GM23248 (cell line): ENCODE measurements around the gene ALDH1L2. TPM values are rescaled to one million over a fixed set of nuclear protein-coding genes. Genes with fewer than 3 reads are reported as not detected.

Experiments
- DNase-seq: peaks from one replicate; pipeline ENCODE4 v3.0.0-alpha.2; 2015
- H2AFZ ChIP-seq: fragments of 200-600 bp; sonication (generic); 2 replicates; pipeline ENCODE4 v1.6.1; 2016; ENCODE audit warnings: antibody characterized with exemption
- H3F3A ChIP-seq: fragments of 200-600 bp; sonication (generic); 2 replicates; pipeline ENCODE4 v1.6.1; 2016; ENCODE audit warnings: mild to moderate bottlenecking, antibody characterized with exemption, mixed run types; ENCODE audit not compliant: insufficient read depth
- H3K27ac ChIP-seq: fragments of 200-600 bp; sonication (generic); 2 replicates; pipeline ENCODE4 v1.5.1; 2016; ENCODE audit warnings: mild to moderate bottlenecking
- H3K27me3 ChIP-seq: fragments of 200-600 bp; sonication (generic); replicated peaks from 2 replicates; pipeline ENCODE4 v1.6.1; 2016; ENCODE audit warnings: mild to moderate bottlenecking; ENCODE audit not compliant: insufficient read depth
- H3K36me3 ChIP-seq: fragments of 200-600 bp; sonication (generic); 2 replicates; pipeline ENCODE4 v1.6.1; 2016; ENCODE audit warnings: low read depth, mild to moderate bottlenecking
- H3K4me1 ChIP-seq: fragments of 200-600 bp; sonication (generic); 2 replicates; pipeline ENCODE4 v1.6.1; 2016; ENCODE audit warnings: mild to moderate bottlenecking; ENCODE audit not compliant: insufficient read depth
- H3K4me2 ChIP-seq: fragments of 200-600 bp; sonication (generic); one replicate; pipeline ENCODE4 v1.6.1; 2016; ENCODE audit warnings: mild to moderate bottlenecking; ENCODE audit not compliant: unreplicated experiment
- H3K4me3 ChIP-seq: fragments of 200-600 bp; sonication (generic); 2 replicates; pipeline ENCODE4 v1.5.1; 2016; ENCODE audit warnings: mild to moderate bottlenecking
- H3K79me2 ChIP-seq: fragments of 200-600 bp; sonication (generic); 2 replicates; pipeline ENCODE4 v1.6.1; 2016; ENCODE audit warnings: mild to moderate bottlenecking; ENCODE audit not compliant: insufficient read depth
- H3K9ac ChIP-seq: fragments of 200-600 bp; sonication (generic); 2 replicates; pipeline ENCODE4 v1.6.1; 2016; ENCODE audit warnings: mild to moderate bottlenecking
- H3K9me2 ChIP-seq: fragments of 200-600 bp; sonication (generic); 2 replicates; pipeline ENCODE4 v1.6.1; 2016; ENCODE audit warnings: mixed run types, mild to moderate bottlenecking, moderate library complexity; ENCODE audit not compliant: insufficient read depth
- H3K9me3 ChIP-seq: fragments of 200-600 bp; sonication (generic); one replicate; pipeline ENCODE4 v1.6.1; 2017; ENCODE audit warnings: low read depth
- H4K20me1 ChIP-seq: fragments of 200-600 bp; sonication (generic); 2 replicates; pipeline ENCODE4 v1.6.0; 2016; ENCODE audit not compliant: insufficient read depth
- EZH2 ChIP-seq: fragments of 200-600 bp; sonication (generic); IDR thresholded peaks from 2 replicates; pipeline ENCODE4 v1.6.1; 2018; ENCODE audit warnings: antibody characterized with exemption, mild to moderate bottlenecking; ENCODE audit not compliant: insufficient read depth, poor library complexity, severe bottlenecking
- EZH2phosphoT487 ChIP-seq: fragments of 200-600 bp; sonication (generic); IDR thresholded peaks from 2 replicates; pipeline ENCODE4 v1.6.1; 2018; ENCODE audit warnings: antibody characterized with exemption, moderate library complexity, mild to moderate bottlenecking, low read depth; ENCODE audit not compliant: insufficient read depth
- WGBS, 2 experiments: methylation state at CpG; one replicate each; pipeline ENCODE4 v1.1.6; 2015 to 2017; ENCODE audit warnings: low lambda C conversion rate in 2 of 2, low coverage in 1 of 2; ENCODE audit errors: missing lambda C conversion rate in 2 of 2; 5-methylcytosine and 5-hydroxymethylcytosine counted together
- in situ Hi-C: fragments of 300-500 bp; cut with MboI; formaldehyde crosslinking; loops from 2 replicates; pipeline ENCODE4 v1.15.0; 2020
- polyA plus RNA-seq: library from polyadenylated mRNA; unstranded; fragments of >200 nt; fragmentation: Nextera tagmentation; extraction: Ambion mirVana; gene quantifications from 2 replicates; pipeline ENCODE4 v1.2.1, GENCODE V29; 2016
- total RNA-seq: library from RNA; depleted of rRNA; stranded (reverse); fragments of >200 nt; shearing (Covaris generic); gene quantifications from 2 replicates; pipeline ENCODE4 v1.2.3, GENCODE V29; 2014

ALDH1L2 gene
- total and polyA plus RNA-seq, 2 experiments from 2014 or later, result 50.9 to 62.3 TPM

DNA sequence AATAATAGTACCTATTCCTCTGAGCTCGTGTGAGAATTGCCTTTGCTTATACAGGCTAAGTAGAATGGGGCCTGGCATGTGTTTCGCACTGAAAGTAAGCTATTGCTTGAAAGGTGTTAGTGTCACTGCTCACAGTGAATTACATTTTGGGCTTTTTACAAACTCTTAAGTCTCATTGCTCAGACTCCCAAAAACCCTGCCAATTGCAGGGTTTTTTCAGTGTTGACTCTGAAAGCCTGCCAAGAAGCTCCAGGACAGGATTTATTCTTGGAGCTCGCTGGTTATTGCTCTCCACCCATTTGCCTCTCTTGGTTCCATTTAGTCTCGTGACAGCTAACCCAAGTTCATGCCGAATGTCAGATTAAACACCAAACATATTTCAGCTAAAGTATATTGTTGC lies 58.4 kb downstream of the ALDH1L2 start:
- no peak overlapping the region for H3K4me3 ChIP-seq
- no peak overlapping the region; the same call in 1 of the 2 replicates for H3K27ac ChIP-seq
- H3F3A ChIP-seq, result peaks cover 40% of the 10 kb centered on the region
- no peaks in the 10 kb centered on the region for H3K4me1 ChIP-seq
- H2AFZ ChIP-seq, result no peak overlapping the region
- H3K9me3 ChIP-seq, result no peaks in the 10 kb centered on the region
- H3K27me3 ChIP-seq, result no peaks in the 10 kb centered on the region
- peak; percentile 67 for DNase-seq
- no peak overlapping the region for H3K9ac ChIP-seq
- H3K79me2 ChIP-seq, result no peaks in the 10 kb centered on the region
- H3K9me2 ChIP-seq, result no peaks in the 10 kb centered on the region
- H3K36me3 ChIP-seq, result peaks cover 94% of the 10 kb centered on the region
- 33 to 36% methylated on average over 5 of the region's 5 CpGs for WGBS, 2 experiments
- in situ Hi-C loops, result no loop called here
- no peak overlapping the region for H3K4me2 ChIP-seq
- no peak for TF ChIP-seq EZH2
- no peak for TF ChIP-seq EZH2phosphoT487
- H4K20me1 ChIP-seq, result 0 out of 2 replicates have a peak, but pooled peaks cover 2% of the 10 kb centered on the region

DNA sequence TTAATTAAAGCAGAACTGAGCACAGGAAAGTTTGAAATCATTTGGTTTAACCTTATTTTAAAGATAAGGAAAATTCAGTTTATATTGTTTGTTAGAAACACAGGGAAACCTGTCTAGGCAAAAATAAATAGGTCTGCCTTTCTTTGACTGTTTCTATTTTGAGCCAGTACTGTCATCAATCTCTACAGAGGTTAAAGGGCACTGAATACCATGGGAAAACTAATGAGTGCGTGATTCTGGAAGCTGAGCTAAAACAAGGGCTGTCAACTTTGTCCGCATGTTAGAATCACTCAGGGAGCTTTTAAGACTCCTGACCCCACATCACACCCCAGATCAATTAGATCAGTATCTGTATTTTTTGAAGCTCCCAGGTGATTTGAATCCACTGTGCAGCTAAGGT lies 59.3 kb downstream of the ALDH1L2 start:
- H3K9me3 ChIP-seq, result no peaks in the 10 kb centered on the region
- no peak overlapping the region for H3K27ac ChIP-seq
- H3K36me3 ChIP-seq, result peaks cover 93% of the 10 kb centered on the region
- H3K79me2 ChIP-seq, result no peaks in the 10 kb centered on the region
- in situ Hi-C loops, result no loop called here
- H3K4me3 ChIP-seq, result no peak overlapping the region
- no peaks in the 10 kb centered on the region for H3K9me2 ChIP-seq
- H3K27me3 ChIP-seq, result no peaks in the 10 kb centered on the region
- 86 to 90% methylated on average over 2 of the region's 2 CpGs for WGBS, 2 experiments
- no peak overlapping the region for H2AFZ ChIP-seq
- TF ChIP-seq EZH2 (no peak), EZH2phosphoT487 (no peak)
- no peak overlapping the region for H3K4me2 ChIP-seq
- H4K20me1 ChIP-seq, result no peaks in the 10 kb centered on the region
- no peaks in the 10 kb centered on the region for H3K4me1 ChIP-seq
- H3K9ac ChIP-seq, result no peak overlapping the region
- DNase-seq, result no peak
- H3F3A ChIP-seq, result peaks cover 49% of the 10 kb centered on the region

DNA sequence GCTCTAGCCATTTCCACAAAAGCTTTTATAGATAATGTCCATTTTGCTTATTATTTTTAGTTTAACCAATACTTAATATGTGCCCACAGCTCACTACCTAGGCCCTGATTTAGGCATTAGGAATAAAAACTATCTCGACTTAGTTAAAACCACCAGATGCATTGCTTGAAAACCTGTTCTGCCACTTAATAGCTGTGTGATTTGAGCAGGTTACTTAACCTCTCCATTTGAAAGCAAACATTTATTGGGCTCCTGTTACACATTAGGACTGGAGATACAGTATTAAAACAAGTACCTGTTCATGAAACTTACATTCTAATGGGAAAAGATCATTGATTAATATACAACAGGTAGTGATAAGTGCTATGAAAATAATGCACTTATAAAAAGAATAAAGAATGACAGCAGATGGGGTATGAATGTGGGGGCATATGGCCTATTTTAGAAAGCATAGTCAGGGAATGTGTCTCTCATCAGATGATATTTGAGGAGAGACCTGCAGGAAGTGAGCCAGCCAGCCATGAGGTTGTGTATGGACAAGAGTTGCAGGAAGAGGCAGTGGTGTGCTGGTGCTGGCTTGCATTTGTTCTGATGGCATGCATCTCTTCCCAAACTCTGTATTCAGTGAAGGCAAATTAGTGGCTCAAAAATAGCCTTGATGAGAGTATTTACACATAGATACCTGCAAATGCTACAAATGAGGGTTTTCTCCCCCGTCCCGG lies 63.9 kb downstream of the ALDH1L2 start:
- in situ Hi-C loops, result no loop called here
- TF ChIP-seq EZH2phosphoT487 (no peak), EZH2 (no peak)
- Histone ChIP-seq H2AFZ (no peak overlapping the region), H3K36me3 (peaks cover 66% of the 10 kb centered on the region), H3K27me3 (no peaks in the 10 kb centered on the region), H3F3A (peaks cover 29% of the 10 kb centered on the region), H3K4me2 (no peak overlapping the region), H3K9me2 (no peaks in the 10 kb centered on the region), H3K4me3 (no peak overlapping the region), H3K9me3 (no peaks in the 10 kb centered on the region), H3K9ac (no peak overlapping the region), H3K27ac (no peak overlapping the region), H4K20me1 (no peaks in the 10 kb centered on the region), H3K4me1 (no peaks in the 10 kb centered on the region), H3K79me2 (no peaks in the 10 kb centered on the region)
- no peak for DNase-seq
- WGBS, 2 experiments, result 77 to 86% methylated on average over 3 of the region's 3 CpGs

DNA sequence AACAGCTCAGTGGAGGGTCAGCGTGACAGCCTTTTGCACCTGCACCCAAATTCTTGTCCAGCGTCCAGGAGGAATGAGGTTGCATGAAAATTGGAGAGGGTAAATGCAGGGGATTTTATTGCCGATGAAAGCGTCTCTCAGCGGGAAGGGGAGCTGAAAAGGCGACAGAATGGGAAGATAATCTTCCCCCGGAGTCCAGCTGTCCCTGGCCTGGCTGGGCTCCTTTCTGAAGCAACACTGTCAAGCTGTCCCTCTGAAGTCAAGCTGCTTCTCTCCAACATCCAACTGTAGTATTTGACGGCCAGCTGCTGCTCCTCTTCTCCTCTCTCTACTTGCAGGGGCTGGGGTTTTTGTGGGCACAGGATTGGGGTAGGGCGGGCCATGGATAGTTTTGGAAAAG lies 65.5 kb downstream of the ALDH1L2 start:
- DNase-seq, result no peak
- no peak overlapping the region for H3K4me3 ChIP-seq
- H3F3A ChIP-seq, result peaks cover 36% of the 10 kb centered on the region
- H3K4me2 ChIP-seq, result no peak overlapping the region
- no peaks in the 10 kb centered on the region; the same call in 1 of the 2 replicates for H3K4me1 ChIP-seq
- no peak overlapping the region for H2AFZ ChIP-seq
- no peaks in the 10 kb centered on the region for H3K9me3 ChIP-seq
- H3K9me2 ChIP-seq, result no peaks in the 10 kb centered on the region
- H3K9ac ChIP-seq, result no peak overlapping the region
- in situ Hi-C loops, result no loop called here
- no peak for TF ChIP-seq EZH2phosphoT487
- no peak for TF ChIP-seq EZH2
- WGBS, 2 experiments, result 90 to 92% methylated on average over 9 of the region's 9 CpGs
- H3K27me3 ChIP-seq, result no peaks in the 10 kb centered on the region
- H3K36me3 ChIP-seq, result peaks cover 49% of the 10 kb centered on the region
- no peaks in the 10 kb centered on the region for H4K20me1 ChIP-seq
- no peaks in the 10 kb centered on the region for H3K79me2 ChIP-seq
- no peak overlapping the region for H3K27ac ChIP-seq

DNA sequence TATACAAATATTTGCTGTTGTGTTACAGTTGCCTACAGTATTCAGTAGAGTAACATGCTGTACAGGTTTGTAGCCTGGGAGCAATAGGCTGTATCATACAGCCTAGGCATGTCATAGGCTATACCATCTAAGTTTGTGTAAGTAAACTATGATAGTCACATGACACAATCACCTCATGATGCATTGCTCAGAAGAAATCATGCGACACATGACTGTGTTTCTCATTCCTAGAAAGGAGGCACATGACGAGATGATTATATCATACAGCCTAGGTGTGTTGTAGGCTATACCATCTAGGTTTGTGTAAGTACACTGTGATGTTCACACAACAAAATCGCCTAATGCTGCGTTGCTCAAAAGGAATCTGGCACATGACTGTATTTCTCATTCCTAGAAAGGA lies 66.2 kb downstream of the ALDH1L2 start:
- in situ Hi-C loops, result no loop called here
- Histone ChIP-seq H3K27ac (no peak overlapping the region), H3F3A (peaks cover 31% of the 10 kb centered on the region), H3K36me3 (peaks cover 42% of the 10 kb centered on the region), H2AFZ (no peak overlapping the region), H3K9me2 (no peaks in the 10 kb centered on the region), H3K4me1 (no peaks in the 10 kb centered on the region; the same call in 1 of the 2 replicates), H3K4me3 (no peak overlapping the region), H3K9me3 (no peaks in the 10 kb centered on the region), H3K27me3 (no peaks in the 10 kb centered on the region), H3K9ac (no peak overlapping the region), H3K4me2 (no peak overlapping the region), H3K79me2 (no peaks in the 10 kb centered on the region), H4K20me1 (no peaks in the 10 kb centered on the region)
- TF ChIP-seq EZH2phosphoT487, result no peak
- no peak for TF ChIP-seq EZH2
- 97 to 99% methylated on average over 4 of the region's 4 CpGs for WGBS, 2 experiments
- no peak for DNase-seq
